K562 (cell line): ENCODE data around the gene MAP4K4. TPM values are rescaled to one million over a fixed set of nuclear protein-coding genes. Genes with fewer than 3 reads are reported as not detected.
"Not testable (repeated sequence)": the region's sequence is repeated elsewhere in the genome, so short reads cannot be mapped to it uniquely, and the experiment has no call there.

ENCODE experiments used
- ATAC-seq: fragments of 200-7000 bp; cut with Tn5 transposase; 3 replicates; pipeline ENCODE4 v1.9.1; 2020; ENCODE audit warnings: moderate library complexity
- BruUV-seq: library from RNA; stranded (reverse); fragments of 400-500 nt; replicated peaks from 2 replicates; lab custom pipeline; 2021; lab: Mats Ljungman, UMichigan
- CTCF ChIA-PET: fragments of 300-600 bp; formaldehyde crosslinking; extraction: SDS; loops from one replicate; lab custom pipeline; 2021; ENCODE audit warnings: low intra/inter-chr PET ratio; lab: Yijun Ruan, JAX
- POLR2A ChIA-PET: fragments of 300-600, 350-650 bp; sonication (Branson Sonifier 250); formaldehyde crosslinking; extraction: SDS; loops from one replicate; lab custom pipeline; 2021; ENCODE audit warnings: antibody characterized with exemption, inconsistent platforms; lab: Yijun Ruan, JAX
- DNase-seq, 4 experiments: peaks; one replicate each; pipeline versions ENCODE4 v3.0.0 to v3.0.0-alpha.2; 2011 to 2018; ENCODE audit warnings: low spot score in 3 of 4, mixed read lengths in 3 of 4; ENCODE audit errors: extremely low read depth in 1 of 4
- FAIRE-seq: peaks from 2 replicates; lab custom pipeline; 2011; peaks lifted over from hg19 to GRCh38; lab: Jason Lieb, UNC
- H2AFZ ChIP-seq: 2 replicates; pipeline ENCODE4 v1.6.0; 2011; ENCODE audit warnings: low read depth, low read length, control low read depth, inconsistent platforms
- H3K27ac ChIP-seq: fragments of 200-600 bp; 3 replicates; pipeline ENCODE4 v1.8.0; 2011; ENCODE audit warnings: low read depth, mild to moderate bottlenecking, control low read depth, inconsistent platforms, low read length, moderate library complexity, mixed read lengths; ENCODE audit errors: extremely low read depth
- H3K27me3 ChIP-seq, 2 experiments: fragments of 300-600 bp in 1 of 2; 2 replicates in 1 of 2; 3 replicates in 1 of 2; pipeline versions ENCODE4 v1.6.0 to v1.8.0; 2011; ENCODE audit warnings: inconsistent platforms in 2 of 2, low read length in 2 of 2, mild to moderate bottlenecking in 1 of 2, mixed read lengths in 1 of 2, moderate library complexity in 1 of 2; ENCODE audit not compliant: control insufficient read depth in 2 of 2, insufficient read depth in 2 of 2
- H3K36me3 ChIP-seq: fragments of 300-600 bp; 3 replicates; pipeline ENCODE4 v1.8.0; 2011; ENCODE audit warnings: mild to moderate bottlenecking, low read length, inconsistent platforms; ENCODE audit not compliant: control insufficient read depth, insufficient read depth
- H3K4me1 ChIP-seq, 2 experiments: fragments of 200-600 bp in 1 of 2; replicated peaks in 1 of 2; 2 replicates in 1 of 2; 3 replicates in 1 of 2; pipeline versions ENCODE4 v1.5.1 to v1.8.0; 2011; ENCODE audit warnings: inconsistent platforms in 2 of 2, low read length in 2 of 2, mild to moderate bottlenecking in 1 of 2, mixed read lengths in 1 of 2, moderate library complexity in 1 of 2; ENCODE audit not compliant: control insufficient read depth in 2 of 2, insufficient read depth in 2 of 2
- H3K4me2 ChIP-seq: 2 replicates; pipeline ENCODE4 v1.6.1; 2011; ENCODE audit warnings: low read length, control low read depth, inconsistent platforms, mixed read lengths; ENCODE audit not compliant: insufficient read depth
- H3K4me3 ChIP-seq: fragments of 200-600 bp; sonication (generic), shearing (Covaris generic); 2 replicates; pipeline ENCODE4 v1.5.1; 2016; ENCODE audit warnings: control low read depth, inconsistent platforms
- H3K79me2 ChIP-seq: fragments of 200-600 bp; 3 replicates; pipeline ENCODE4 v1.8.0; 2011; ENCODE audit warnings: low read length, inconsistent platforms; ENCODE audit not compliant: control insufficient read depth, insufficient read depth
- H3K9ac ChIP-seq, 2 experiments: 2 replicates each; pipeline versions ENCODE4 v1.6.0 to v1.6.1; 2011; ENCODE audit warnings: low read depth in 2 of 2, low read length in 2 of 2, control low read depth in 1 of 2, inconsistent platforms in 1 of 2, mild to moderate bottlenecking in 1 of 2, mixed read lengths in 1 of 2; ENCODE audit not compliant: insufficient read depth in 1 of 2
- H3K9me1 ChIP-seq: one replicate; pipeline ENCODE4 v1.6.0; 2011; ENCODE audit warnings: inconsistent platforms, mild to moderate bottlenecking, low read length, moderate library complexity; ENCODE audit not compliant: control insufficient read depth, insufficient read depth
- H3K9me3 ChIP-seq: replicated peaks from 2 replicates; pipeline ENCODE4 v1.5.1; 2011; ENCODE audit warnings: low read depth, low read length, inconsistent platforms; ENCODE audit not compliant: control insufficient read depth, insufficient read depth
- H4K20me1 ChIP-seq: replicated peaks from 2 replicates; pipeline ENCODE4 v1.6.1; 2011; ENCODE audit warnings: low read length, inconsistent platforms, mixed read lengths; ENCODE audit not compliant: control insufficient read depth, insufficient read depth
- ARID1B ChIP-seq: fragments of 450-650 bp; IDR thresholded peaks from 2 replicates; pipeline ENCODE4 v1.6.1; 2016; ENCODE audit warnings: antibody characterized with exemption, mild to moderate bottlenecking, inconsistent platforms
- MTA1 ChIP-seq: fragments of 450-650 bp; IDR thresholded peaks from 2 replicates; pipeline ENCODE4 v1.6.1; 2017; ENCODE audit warnings: borderline replicate concordance
- NFE2 ChIP-seq: IDR thresholded peaks from 2 replicates; pipeline ENCODE4 v1.6.1; 2014; ENCODE audit warnings: antibody characterized with exemption, low read depth
- SMARCE1 ChIP-seq: fragments of 450-650 bp; IDR thresholded peaks from 2 replicates; pipeline ENCODE4 v1.7.1; 2016; ENCODE audit warnings: mild to moderate bottlenecking
- SOX6 ChIP-seq: fragments of 450-650 bp; IDR thresholded peaks from 2 replicates; pipeline ENCODE4 v1.6.1; 2014; ENCODE audit warnings: mild to moderate bottlenecking
- WGBS: fragments of 100-300 bp; shearing (Covaris generic); methylation state at CpG from one replicate; pipeline ENCODE4 v1.1.6; 2016; ENCODE audit warnings: low coverage, mixed read lengths; ENCODE audit not compliant: insufficient coverage; ENCODE audit errors: missing lambda C conversion rate; 5-methylcytosine and 5-hydroxymethylcytosine counted together
- in situ Hi-C: fragments of 300-500 bp; cut with MboI; formaldehyde crosslinking; loops from 4 replicates; pipeline ENCODE4 v1.15.0; 2018; ENCODE audit warnings: inconsistent platforms, mixed read lengths
- intact Hi-C: fragments of 100-400 bp; cut with micrococcal nuclease; formaldehyde crosslinking; loops from 2 replicates; pipeline ENCODE4 v1.14.2; 2022
- polyA plus RNA-seq, 8 experiments: library from polyadenylated mRNA; depleted of rRNA in 4 of 8; stranded (reverse) in 5 of 8; unstranded in 3 of 8; fragments of >200 nt; fragmentation: Nextera tagmentation in 2 of 8; fragmentation: Illumina TruSeq in 1 of 8; extraction: Ambion mirVana in 2 of 8; extraction: Trizol in 1 of 8; gene quantifications; 2 replicates each; pipeline versions ENCODE4 v1.2.1 to v1.2.3, GENCODE V29; 2011 to 2014; ENCODE audit warnings: inconsistent platforms in 1 of 8, missing spikeins in 1 of 8
- total RNA-seq, 7 experiments: library from RNA; depleted of rRNA in 6 of 7; stranded (reverse); fragments of >200 nt in 6 of 7; fragmentation: Illumina TruSeq in 2 of 7; extraction: Trizol in 2 of 7; gene quantifications; 2 replicates each; pipeline versions ENCODE4 v1.2.1 to v1.2.3, GENCODE V29; 2011 to 2021; ENCODE audit warnings: low replicate concordance in 1 of 7
- TF ChIP-seq, protein P1 (sequence below): fragments of 450-650 bp; IDR thresholded peaks from 2 replicates; pipeline ENCODE4 v1.6.1; 2016

Gene MAP4K4
- total and polyA plus RNA-seq, 9 of the 15 experiments (the other 6 are each of a cell fraction or from before 2014, with no cell fraction given) = 7.6 to 76.4 (median 50.6) TPM

DNA sequence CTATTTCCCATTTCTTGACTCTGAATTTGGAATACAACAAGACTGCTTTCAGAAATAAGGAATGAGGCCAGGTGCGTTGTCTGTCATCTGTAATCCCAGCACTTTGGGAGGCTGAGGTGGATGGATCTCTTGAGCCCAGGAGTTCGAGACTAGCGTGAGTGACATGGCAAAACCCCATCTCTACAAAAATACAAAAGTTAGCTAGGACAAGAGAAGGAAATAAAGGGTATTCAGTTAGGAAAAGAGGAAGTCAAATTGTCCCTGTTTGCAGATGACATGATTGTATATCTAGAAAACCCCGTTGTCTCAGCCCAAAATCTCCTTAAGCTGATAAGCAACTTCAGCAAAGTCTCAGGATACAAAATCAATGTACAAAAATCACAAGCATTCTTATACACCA is 51.0 kb downstream of the MAP4K4 start:
- BruUV-seq, H4K20me1 ChIP-seq, H3K9me1 ChIP-seq, DNase-seq, H3K9me3 ChIP-seq, CTCF ChIA-PET, H3K4me3 ChIP-seq, H3K36me3 ChIP-seq, H2AFZ ChIP-seq, intact Hi-C loops, ATAC-seq, H3K27me3 ChIP-seq, H3K9ac ChIP-seq, in situ Hi-C loops, H3K4me2 ChIP-seq: not testable (repeated sequence)
- TF ChIP-seq ARID1B (0 out of 2 replicates have a peak, but pooled peaks have one; percentile 23), SMARCE1 (peak; percentile 75; the same call in 1 of the 2 replicates), SOX6 (peak; percentile 46; the same call in 1 of the 2 replicates), NFE2 (0 out of 2 replicates have a peak, but pooled peaks have one; percentile 16), MTA1 (peak; percentile 47; the same call in 1 of the 2 replicates)
- TF ChIP-seq, protein P1, sequence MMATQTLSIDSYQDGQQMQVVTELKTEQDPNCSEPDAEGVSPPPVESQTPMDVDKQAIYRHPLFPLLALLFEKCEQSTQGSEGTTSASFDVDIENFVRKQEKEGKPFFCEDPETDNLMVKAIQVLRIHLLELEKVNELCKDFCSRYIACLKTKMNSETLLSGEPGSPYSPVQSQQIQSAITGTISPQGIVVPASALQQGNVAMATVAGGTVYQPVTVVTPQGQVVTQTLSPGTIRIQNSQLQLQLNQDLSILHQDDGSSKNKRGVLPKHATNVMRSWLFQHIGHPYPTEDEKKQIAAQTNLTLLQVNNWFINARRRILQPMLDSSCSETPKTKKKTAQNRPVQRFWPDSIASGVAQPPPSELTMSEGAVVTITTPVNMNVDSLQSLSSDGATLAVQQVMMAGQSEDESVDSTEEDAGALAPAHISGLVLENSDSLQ = peak; percentile 54; the same call in 1 of the 2 replicates
- Histone ChIP-seq H3K79me2 (peaks cover 64% of the 10 kb centered on the region), H3K4me1 (peaks cover 7 to 29% of the 10 kb centered on the region in 2 experiments; a peak in 4 of 5 replicates), H3K27ac (0 out of 3 replicates have a peak overlapping the region, but pooled peaks have one; percentile 6)
- POLR2A ChIA-PET = interaction anchor here (1.3 kb wide), 1 partner anchor 9 kb away, joined by 5 read pairs; no protein-coding TSS in a partner anchor
- FAIRE-seq = peak; percentile 49
- 57% methylated on average over 3 of the region's 4 CpGs for WGBS
